Measurements from ENCODE around the gene BORCS8.
A peak's percentile ranks its signal among the peaks of the same experiment; 100 is the strongest.
"Not testable (repeated sequence)": the region's sequence is repeated elsewhere in the genome, so short reads cannot be mapped to it uniquely, and the experiment has no call there.

The BORCS8 gene

DNA sequence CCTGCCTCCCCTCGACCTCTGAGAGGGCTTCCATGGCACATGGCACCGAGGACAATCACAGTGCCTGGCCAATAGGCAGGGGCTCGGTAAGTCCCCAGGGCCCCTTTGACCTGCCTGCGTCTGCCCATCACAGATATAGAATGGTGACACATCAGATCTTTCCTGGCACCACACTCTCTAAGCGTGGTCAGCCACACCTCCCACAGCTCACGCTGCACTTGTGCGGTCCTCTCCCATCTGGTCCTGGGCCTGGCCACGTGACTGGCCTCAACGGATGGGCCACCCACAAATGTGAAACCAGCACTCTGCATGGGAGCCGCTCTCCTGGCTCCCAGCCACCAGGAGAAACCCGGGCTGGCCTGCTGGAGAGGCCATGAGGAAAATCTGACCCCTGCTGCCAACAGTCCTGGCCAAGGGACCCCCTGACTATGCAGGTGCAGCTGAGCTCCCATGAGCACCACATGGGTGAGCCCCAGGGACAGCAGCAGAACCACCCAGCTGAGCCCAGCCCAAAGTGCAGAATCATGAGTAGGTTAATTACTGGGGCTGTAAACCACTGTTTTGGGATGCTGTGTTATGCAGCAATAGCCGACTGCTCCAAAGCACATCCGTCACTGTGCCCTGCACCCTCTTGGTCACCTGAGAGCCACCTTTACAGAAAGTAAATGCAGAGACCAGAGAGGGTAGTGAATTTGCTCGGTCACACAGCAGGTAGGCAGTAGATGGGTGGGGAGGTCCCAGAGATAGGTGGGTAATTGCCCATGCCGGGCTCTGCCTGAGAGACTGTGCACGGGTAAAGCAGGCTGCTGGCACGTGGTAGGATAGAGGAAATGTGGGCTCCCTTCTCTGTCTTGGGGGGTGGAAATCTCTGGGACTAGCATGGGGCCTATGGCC, 12.2 kb downstream of the BORCS8 start:
- DNase-seq: no peak

DNA sequence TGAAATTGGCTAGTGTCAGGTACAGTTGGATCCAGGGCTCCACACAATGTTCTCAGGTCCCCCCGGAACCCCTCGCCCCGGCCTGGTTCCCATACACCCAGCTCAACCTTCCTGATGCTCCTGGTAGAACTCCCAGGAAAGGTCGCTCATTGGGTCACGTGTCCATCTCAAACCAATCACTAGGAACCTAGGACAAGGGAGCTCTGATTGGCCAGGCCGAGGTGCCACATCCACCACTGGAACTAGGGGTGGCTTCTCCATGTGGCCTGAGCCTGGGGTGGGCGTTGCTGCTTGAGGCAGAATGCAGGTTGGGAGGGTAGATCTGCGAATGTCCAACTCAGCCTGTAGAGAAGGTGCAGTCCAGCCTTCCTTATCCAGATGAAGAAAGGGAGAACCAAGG, 15.0 kb downstream of the BORCS8 start:
- DNase-seq: no peak

DNA sequence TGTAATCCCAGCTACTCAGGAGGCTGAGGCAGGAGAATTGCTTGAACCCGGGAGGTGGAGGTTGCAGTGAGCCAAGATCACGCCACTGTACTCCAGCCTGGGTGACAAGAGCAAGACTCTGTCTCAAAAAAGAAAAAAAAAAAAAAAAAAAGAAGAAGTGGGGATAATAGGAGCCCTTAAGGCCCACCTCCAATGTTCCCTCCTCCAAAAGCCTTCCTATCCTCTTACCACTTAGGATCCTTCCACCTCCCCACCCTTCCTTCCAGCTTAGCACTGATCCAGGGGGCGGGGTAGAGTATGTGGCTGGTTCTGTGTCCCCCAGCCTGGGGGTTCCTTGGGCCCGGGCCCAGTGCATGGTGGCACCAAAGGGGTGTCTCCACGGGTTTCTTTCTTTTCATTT, 18.7 kb downstream of the BORCS8 start:
- not testable (repeated sequence) for DNase-seq

DNA sequence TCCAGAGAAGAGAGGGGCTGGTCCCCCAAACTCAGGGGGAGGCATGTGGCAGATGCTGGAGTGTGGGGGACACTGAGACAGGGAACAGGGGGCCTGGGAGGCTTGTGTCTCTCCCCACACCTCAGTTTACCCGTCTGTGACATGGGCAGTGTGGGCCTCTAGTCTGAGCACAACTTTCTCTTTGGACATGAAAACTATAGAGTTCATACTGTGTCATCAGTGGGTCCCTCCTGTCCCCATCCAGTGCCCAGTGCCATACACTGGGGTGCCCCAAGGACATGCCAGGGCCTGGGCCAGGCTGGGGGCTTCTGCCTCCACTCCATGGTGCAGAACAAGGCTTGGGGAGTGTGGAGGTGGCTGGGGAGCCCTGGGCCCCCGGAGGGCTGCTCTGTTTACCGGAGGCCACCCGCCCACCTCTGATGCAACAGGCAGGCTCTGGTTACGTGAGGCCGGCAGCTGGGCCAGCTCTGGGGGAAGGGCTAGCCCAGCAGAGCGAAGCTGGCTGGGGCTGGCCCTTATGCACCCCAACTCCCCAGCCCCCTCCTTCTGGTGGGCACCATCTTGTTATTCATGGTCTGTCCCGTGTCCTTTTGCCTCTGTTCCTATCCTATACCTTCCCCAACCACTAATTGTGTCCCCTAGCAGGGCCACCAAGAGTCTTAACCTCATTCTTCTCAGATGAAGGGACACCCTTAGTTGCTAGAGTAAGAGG, 20.0 kb downstream of the BORCS8 start:
- DNase-seq: no peak

DNA sequence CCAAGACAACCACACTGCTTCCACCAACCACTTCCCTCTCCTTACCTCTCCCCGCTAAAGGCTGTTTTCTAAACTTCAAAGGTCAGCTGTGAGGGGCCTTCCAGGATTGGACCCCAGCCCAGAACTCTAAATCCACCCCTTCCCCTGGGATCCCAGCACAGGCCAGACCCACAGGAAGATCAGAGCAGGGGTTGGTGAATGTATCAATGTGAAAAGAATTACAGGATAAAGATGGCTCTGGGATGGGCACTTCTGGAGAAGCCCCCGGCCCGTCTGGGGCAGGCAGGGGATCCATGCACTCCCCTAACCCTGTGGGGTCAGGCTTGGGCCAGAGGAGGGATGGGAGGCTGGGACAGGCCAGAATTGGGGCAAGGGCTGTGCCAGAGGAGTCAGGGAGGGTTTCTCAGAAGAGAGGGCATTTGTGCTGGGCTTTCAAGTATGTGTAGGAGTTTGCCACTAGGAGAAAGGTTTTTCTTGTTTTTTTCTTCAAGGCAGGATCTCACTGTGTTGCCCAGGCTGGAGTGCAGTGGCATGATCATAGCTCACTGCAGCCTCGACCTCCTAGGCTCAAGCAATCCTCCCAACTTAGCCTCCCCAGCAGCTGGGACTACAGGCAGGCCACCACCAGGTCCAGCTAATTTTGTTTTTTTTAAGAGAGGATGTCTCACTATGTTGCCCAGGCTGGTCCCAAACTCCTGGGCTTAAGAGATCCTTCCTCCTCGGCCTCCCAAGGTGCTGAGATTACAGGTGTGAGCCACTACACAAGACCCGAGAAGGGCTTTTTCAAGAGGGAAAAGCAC, 20.9 kb downstream of the BORCS8 start:
- DNase-seq: no peak

DNA sequence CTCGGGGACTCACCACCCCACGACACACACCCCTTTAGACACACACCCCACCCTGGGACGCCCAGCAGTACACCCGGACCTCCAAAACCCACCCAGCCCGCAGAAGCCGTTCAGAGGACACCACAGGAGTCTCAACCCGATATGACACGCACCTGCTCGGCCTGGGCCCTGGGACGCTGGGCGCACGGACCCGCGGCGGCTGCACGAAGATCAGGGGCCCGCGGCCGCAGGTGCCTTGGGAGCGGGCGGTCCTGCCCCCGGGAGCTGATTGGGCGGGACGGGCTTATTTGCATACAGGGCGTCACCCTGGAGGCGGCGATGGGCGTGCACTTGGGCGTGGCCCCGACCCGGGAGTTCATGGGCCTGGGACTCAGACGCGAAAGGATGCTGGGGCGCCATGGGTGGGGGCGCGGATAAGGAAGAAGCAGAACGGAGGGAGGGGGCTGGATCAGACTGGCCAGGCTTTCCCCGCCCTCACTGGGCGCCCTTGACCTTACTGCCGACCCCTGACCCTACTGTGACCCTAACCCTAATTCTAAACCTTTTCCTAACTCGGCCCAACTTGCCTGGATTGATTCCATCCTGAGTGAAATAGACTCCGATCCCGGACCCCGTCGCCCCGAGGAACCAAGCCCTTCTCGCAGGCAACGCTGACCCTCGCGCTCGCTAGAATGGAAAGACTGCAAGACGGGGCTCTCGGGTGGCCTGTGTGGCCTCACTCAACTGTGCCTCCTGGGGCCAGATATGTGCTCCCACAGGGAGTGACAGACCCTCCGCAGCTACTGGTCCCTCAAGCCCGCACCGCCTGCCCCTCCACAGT, 21.7 kb downstream of the BORCS8 start, which contains the start of gene MEF2B:
MEF2B (minus strand) TSS at position 211 of the 820 bp plus-strand sequence. CDS start 19,528 bp downstream, outside the sequence.
- peak; percentile 63 to 77 (median 72) for DNase-seq

DNA sequence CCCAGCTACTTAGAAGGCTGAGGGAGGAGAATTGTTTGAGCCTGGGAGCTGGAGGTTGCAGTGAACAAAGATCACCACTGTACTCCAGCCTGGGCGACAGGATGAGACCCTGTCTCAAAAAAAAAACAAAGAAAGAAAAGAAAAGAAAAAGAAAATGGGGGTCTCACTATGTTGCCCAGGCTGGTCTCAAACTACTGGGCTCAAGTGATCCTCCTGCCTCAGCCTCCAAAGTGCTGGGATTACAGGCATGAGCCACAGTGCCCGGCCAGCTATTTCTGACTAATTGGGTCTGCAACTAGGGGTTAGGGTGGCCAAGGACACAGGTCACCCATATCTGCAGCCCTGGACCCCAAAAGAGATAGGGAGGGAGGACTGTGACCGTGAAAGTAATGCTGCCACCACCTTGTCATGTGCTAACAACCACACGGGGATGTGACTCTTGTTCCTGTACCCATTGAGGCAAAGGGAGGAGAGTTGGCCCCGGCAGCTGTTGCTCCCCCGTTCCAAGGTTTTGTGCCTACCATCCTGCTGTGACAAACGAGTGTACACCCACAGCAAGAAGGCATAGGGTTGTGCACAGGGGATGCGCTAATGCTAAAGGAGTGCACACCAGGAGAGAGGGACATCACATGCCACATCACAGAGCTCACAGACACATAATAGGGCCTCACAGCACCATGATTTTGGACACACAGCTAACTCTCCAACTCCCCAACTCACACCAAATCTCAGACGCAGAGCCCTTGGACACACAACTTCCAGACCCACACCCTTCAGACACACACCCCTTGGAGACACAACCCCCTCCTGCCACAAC, 22.5 kb downstream of the BORCS8 start:
- no peak for DNase-seq

DNA sequence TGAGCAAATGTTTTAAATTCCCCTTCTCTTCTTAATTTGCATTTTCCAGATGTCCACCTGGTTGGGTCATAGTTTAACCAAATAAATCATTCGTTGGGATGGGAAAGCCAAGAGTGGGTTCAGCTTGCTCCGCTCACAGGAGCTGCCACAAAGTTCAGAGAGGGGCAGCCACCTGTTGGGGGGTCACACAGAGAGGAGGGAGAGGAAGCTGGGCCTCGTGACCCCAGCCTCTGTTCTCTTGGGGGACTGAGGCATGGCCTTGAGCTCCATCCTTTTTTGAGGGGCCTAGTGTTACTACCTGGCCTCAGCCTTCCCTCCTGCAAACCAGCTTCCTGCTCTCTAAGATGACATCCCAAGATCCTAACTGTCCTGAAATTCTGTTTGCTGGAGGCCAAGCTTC, 24.3 kb downstream of the BORCS8 start:
- no peak for DNase-seq

DNA sequence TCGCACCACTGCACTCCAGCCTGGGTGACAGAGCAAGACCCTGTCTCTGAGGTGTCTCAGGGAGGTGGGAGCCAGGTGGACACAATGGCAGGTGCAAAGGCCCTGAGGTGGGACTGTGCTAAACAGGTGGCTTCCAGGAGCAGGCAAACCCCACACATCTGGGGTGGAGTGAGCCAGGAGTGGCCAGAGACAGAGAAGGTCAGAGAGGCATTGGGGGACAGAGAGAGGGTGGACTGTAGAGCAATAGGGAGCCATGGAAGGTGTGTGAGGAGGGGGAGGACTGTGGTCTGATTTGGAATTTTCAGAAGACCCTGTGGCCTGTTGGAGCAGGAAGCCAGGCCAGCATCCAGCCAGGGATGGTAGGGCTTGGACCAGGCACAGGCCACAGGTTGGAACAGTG, 26.6 kb downstream of the BORCS8 start:
- no peak for DNase-seq

DNA sequence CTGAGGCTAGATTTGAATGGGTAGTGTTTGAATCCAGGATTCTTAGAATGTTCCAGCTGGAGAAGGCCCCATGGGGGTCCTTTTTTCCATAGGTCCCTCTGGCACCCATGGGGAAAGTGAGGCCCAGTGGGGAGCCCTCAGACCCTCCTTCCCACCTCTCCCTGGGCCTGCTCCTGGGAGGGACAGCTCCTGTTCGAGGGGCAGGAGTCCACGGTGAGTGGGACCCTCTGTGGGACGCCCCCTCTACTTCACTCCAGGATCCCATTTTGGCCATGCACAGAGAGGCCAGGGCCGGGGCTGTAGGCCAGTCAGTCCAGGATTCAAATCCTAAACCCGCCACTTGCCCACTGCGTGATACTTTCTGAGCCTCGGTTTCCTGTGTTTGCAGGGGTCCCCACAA, 29.5 kb downstream of the BORCS8 start:
- DNase-seq: no peak

DNA sequence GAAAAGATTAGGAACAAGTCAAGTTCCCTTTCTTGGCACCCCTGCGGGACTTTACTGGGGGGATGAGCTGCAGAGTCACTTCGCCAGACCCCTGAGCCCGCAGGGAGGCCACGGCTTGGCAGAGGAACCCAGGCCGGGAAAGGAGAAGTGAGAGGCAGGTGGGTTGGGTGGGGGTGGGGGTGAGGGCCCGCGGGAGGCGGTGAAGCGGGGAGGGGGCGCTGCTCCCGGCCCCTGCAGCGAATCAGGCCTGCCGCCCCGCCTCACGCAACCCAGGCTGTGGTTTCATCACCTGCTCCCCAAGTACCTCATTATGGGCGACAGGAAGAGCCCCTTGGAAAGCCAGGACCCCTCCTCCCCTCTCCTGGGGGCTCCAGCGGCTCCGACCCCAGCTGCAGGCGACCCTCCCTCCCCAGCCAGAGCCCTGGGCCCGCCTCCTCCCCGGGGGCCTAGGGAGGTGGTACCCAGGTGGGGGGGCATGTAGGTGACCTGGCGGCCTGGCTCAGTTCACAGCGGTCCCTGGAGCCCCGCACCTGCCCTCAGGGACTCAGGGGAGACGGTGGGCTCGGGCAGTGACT, 31.4 kb downstream of the BORCS8 start:
- no peak for DNase-seq

DNA sequence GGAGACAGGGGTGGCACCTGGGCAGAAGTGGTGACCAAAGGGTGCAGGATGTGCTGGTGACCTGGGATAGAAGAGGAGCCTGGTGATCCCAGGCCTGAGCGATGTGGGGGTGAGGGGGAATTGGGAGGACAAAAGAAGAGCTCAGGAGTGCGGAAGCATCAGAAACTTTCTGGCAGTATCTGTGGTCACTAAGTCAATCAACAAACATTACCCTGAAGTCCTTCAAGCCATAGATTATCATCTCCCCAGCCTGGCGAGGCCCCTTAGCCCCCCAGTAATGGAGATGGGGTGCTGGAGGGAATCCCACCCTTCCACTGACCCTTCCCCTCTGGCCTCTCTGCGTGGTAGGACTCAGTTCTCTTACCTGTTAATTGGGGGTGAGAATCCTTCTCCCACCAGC, 32.4 kb downstream of the BORCS8 start:
- DNase-seq: no peak

DNA sequence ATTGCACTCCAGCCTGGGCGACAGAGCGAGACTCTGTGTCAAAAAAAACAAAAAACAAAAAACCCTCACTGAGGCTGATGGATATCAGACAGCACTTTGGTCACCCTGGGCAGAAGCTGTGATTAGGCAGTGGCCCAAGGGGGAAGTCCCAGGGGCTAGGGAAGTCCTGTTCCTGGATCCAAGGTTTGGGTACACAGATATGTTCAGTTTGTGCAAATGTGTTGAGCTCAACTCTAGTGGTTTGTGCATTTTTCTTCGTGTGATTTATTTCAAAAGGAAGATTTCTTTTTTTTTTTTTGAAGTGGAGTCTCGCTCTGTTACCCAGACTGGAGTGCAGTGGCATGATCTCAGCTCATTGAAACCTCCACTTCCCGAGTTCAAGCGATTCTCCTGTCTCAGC, 34.1 kb downstream of the BORCS8 start:
- no peak for DNase-seq

DNA sequence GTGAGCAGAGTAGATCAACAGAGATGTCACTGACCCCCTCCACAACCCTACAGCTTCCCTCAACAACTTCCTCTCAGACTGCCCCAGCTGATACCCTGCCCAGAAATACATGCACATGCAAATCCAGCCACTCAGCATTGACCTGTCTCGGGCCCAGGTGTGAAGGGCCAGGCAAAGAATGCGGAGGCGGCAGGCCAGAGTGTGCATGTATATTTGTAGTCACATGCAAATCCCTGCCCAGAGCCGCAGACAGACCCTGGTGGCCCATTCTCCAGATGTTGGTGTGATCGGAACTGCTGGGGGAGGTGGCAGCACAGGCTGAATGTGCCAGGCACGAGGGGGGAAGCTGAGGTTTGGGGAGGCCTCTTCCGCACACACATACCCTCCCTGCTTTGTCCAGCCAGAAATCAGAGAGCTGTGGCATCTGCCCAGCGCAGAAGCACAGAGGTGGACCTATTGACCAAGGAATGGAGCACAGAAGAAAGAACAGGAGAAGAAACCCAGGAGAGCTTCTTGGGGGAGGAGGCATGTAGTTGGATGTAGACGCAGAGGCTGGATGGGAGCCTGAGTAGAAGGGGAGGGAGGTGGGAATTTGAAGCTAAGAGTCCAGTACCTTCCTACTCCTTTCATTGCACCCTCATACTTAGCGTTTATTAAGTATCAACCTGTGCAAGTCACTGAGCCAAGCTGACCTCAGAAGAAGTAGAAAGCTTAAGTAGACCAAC, 36.3 kb downstream of the BORCS8 start:
- DNase-seq: no peak

DNA sequence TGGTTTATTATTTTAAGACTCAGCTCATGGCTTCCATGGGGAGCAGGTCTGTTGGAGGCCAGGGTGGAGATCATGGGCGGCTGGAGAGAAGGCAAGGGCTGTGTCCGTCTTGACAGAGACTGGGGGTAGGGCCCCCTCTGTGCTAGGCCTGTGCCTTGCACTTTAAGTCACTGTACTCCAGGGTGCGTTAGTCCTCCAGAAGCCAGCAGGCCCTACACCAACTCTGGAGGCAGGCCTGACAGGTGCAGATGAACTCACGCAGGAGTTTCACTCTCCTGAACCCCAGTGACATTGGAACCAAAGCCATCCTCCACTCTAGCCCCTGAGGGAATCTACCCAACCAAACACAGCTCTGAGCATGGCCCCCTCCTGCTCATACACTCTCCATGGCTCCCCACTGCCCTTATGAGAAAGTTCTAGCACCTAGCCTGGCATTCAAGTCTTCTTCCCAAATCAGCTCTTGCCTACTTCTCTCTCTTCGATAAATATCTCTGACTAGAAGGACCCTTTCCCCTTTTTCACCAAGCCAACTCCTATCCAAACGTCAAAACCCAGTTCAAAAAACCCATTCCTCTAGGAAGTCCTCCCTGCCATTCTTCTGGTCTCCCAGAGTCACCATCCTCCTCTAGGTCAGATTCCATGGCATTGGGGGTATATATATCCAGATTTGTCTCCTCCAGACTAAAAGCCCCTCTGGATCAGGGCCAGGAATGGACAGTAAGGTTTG, 37.0 kb downstream of the BORCS8 start:
- DNase-seq: no peak

DNA sequence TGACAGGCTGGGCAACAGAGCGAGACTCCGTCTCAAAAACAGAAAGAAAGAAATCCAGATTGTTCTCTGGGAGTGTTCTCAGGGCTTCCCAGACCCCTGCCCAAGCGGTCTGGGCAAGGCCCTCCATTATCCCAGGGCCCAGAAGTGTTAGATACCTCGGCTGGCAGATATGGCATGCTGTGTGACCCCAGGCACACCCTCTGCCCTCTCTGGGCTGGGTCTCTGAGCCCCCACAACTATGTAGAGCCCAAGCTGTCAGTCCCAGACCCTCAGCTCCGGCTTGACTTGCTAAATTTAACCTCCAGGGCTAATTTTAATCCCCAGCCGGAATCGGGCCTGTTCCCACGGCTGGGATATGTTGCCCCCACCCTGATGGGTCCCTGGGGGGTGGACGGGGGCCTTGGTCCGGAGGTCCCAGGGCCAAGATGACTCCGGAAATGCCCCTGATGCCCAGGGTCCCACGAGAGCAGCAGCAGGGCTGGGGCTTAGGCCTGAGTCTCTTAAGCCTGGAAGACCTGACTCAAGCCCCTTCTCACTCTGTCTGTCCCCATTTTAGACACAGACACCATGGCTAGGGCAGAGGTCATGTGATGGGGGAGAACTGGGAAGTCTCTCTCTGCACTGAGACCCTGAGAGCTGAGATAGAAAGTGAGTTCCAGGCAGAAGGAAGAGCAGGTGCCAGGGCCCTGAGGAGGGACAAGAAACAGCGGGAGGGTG, 39.1 kb downstream of the BORCS8 start:
- DNase-seq: no peak

DNA sequence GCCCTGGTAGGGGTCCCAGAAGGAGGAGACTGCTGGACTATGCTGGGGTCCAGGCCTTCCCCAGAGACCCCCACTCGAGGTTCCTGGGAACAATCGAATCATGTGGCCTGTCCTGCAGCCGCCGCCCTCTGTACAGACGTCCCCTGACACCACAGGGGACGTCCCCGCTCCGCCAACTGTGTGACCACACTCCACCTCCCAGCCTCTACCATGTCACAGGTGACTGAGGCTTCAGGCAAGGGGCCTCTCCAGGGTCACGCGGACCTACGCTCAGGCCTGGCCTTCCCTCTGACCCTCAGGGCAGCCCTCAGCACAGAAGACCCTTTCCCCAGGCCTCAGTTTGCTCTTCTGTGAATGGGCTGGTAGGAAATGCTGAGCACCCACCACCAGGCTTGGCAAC, 40.5 kb downstream of the BORCS8 start:
- no peak for DNase-seq

DNA sequence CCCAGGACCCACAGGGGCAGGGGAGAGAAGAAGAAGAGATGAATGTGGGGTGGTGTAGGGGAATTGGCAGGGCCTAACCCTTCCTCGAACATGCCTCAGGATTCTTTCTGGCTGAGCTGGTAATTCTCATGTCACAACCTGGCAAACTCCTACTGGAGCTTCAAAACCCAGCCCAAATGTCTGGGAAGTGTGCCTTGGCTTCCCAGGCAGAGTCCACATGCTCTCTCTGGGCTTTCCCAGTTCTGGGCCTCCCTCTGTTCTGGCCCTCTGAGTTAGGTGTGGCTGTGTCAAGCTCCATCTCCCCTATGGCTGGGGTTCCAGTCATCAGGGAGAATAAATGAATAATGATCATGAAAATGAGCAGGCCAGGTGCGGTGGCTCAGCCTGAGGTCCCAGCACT, 42.5 kb downstream of the BORCS8 start:
- DNase-seq: no peak

DNA sequence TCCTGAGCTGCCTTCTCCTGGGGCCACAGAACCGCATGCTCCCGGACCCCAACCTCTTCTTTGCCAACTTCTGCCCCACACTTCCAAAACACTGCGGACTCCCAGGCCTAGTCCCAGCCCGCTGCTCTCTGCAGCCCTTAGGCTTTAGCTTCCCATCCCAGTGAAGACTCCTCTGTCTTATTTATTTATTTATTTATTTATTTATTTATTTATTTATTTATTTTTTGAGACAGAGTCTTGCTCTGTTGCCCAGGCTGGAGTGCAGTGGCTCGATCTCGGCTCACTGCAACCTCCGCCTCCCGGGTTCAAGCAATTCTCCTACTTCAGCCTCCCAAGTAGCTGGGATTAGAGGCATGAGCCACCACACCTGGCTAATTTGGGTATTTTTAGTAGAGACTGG, 43.4 kb downstream of the BORCS8 start:
- not testable (repeated sequence) for DNase-seq
